Endothelial cell of umbilical vein (primary cell): ENCODE results near the gene KLK3. TPM values are rescaled to one million over a fixed set of nuclear protein-coding genes. Genes with fewer than 3 reads are reported as not detected.

ENCODE experiments used
- BruUV-seq: library from RNA; stranded (reverse); fragments of 400-500 nt; replicated peaks from 2 replicates; lab custom pipeline; 2021; lab: Mats Ljungman, UMichigan
- CTCF ChIA-PET: fragments of 300-600, 350-600 bp; sonication (Branson Sonifier 250); formaldehyde crosslinking; loops from one replicate; lab custom pipeline; 2021; ENCODE audit warnings: antibody characterized with exemption, inconsistent platforms; lab: Charles Lee
- POLR2A ChIA-PET: fragments of 300-600, 350-600 bp; sonication (Branson Sonifier 250); formaldehyde crosslinking; loops from one replicate; lab custom pipeline; 2021; ENCODE audit warnings: antibody characterized with exemption, inconsistent platforms; lab: Charles Lee
- DNase-seq: peaks from one replicate; pipeline ENCODE4 v3.0.0-alpha.2; 2011; ENCODE audit warnings: low read depth, low spot score
- FAIRE-seq: peaks from 2 replicates; lab custom pipeline; 2011; peaks lifted over from hg19 to GRCh38; lab: Jason Lieb, UNC
- H2AFZ ChIP-seq: 2 replicates; pipeline ENCODE4 v1.6.0; 2012; ENCODE audit warnings: low read depth, low read length, control low read depth, inconsistent platforms
- H3K27ac ChIP-seq: 2 replicates; pipeline ENCODE4 v1.5.1; 2011; ENCODE audit warnings: low read depth, mild to moderate bottlenecking, control low read depth, low read length, moderate library complexity; ENCODE audit not compliant: insufficient read depth
- H3K27me3 ChIP-seq, 2 experiments: 2 replicates each; pipeline versions ENCODE4 v1.6.0 to v1.6.1; 2011; ENCODE audit warnings: low read length in 2 of 2, mixed read lengths in 1 of 2; ENCODE audit not compliant: control insufficient read depth in 2 of 2, insufficient read depth in 2 of 2
- H3K36me3 ChIP-seq, 2 experiments: 2 replicates in 1 of 2; 3 replicates in 1 of 2; pipeline ENCODE4 v1.5.1; 2011; ENCODE audit warnings: low read length in 2 of 2, mild to moderate bottlenecking in 1 of 2, moderate library complexity in 1 of 2; ENCODE audit not compliant: control insufficient read depth in 2 of 2, insufficient read depth in 2 of 2; ENCODE audit errors: extremely low read depth in 1 of 2
- H3K4me1 ChIP-seq: 3 replicates; pipeline ENCODE4 v1.5.1; 2011; ENCODE audit warnings: mild to moderate bottlenecking, low read length; ENCODE audit not compliant: control insufficient read depth, insufficient read depth; ENCODE audit errors: extremely low read depth
- H3K4me2 ChIP-seq: 2 replicates; pipeline ENCODE4 v1.6.1; 2011; ENCODE audit warnings: low read length, control low read depth, mixed read lengths; ENCODE audit not compliant: insufficient read depth
- H3K4me3 ChIP-seq, 3 experiments: fragments of 200-600 bp in 1 of 3; sonication (generic), shearing (Covaris generic) in 1 of 3; replicated peaks in 1 of 3; 2 replicates each; pipeline ENCODE4 v1.5.1; 2011 to 2016; ENCODE audit warnings: control low read depth in 3 of 3, low read length in 3 of 3, mild to moderate bottlenecking in 2 of 3, inconsistent platforms in 1 of 3, low read depth in 1 of 3, moderate library complexity in 1 of 3; ENCODE audit not compliant: insufficient read depth in 1 of 3
- H3K79me2 ChIP-seq: 2 replicates; pipeline ENCODE4 v1.6.0; 2012; ENCODE audit warnings: low read length, inconsistent platforms; ENCODE audit not compliant: control insufficient read depth, insufficient read depth
- H3K9ac ChIP-seq: replicated peaks from 2 replicates; pipeline ENCODE3; 2011; ENCODE audit warnings: low read length, control low read depth; ENCODE audit not compliant: insufficient read depth; ENCODE audit errors: extremely low read depth
- H3K9me1 ChIP-seq: replicated peaks from 3 replicates; pipeline ENCODE4 v1.6.0; 2011; ENCODE audit warnings: mild to moderate bottlenecking, low read length; ENCODE audit not compliant: control insufficient read depth, insufficient read depth; ENCODE audit errors: extremely low read depth
- H3K9me3 ChIP-seq: replicated peaks from 2 replicates; pipeline ENCODE4 v1.5.1; 2012; ENCODE audit warnings: low read length, inconsistent platforms; ENCODE audit not compliant: control insufficient read depth, insufficient read depth
- H4K20me1 ChIP-seq: replicated peaks from 2 replicates; pipeline ENCODE3; 2011; ENCODE audit warnings: mild to moderate bottlenecking, low read length; ENCODE audit not compliant: control insufficient read depth, insufficient read depth; ENCODE audit errors: extremely low read depth
- EZH2 ChIP-seq: IDR thresholded peaks from 2 replicates; pipeline ENCODE4 v1.6.1; 2012; ENCODE audit warnings: borderline replicate concordance, low read depth, mild to moderate bottlenecking, moderate library complexity, low read length, inconsistent platforms; ENCODE audit not compliant: severe bottlenecking
- FOS ChIP-seq: IDR thresholded peaks from 2 replicates; pipeline ENCODE4 v1.6.1; 2011; ENCODE audit warnings: mild to moderate bottlenecking, low read length, moderate library complexity, borderline replicate concordance; ENCODE audit not compliant: insufficient read depth
- GATA2 ChIP-seq: IDR thresholded peaks from 2 replicates; pipeline ENCODE4 v1.7.0; 2011; ENCODE audit warnings: low read depth, mild to moderate bottlenecking, moderate library complexity, mixed read lengths, low read length; ENCODE audit not compliant: insufficient read length, insufficient read depth
- JUN ChIP-seq: IDR thresholded peaks from 2 replicates; pipeline ENCODE4 v1.6.1; 2011; ENCODE audit warnings: borderline replicate concordance, low read depth; ENCODE audit not compliant: insufficient read length, insufficient read depth
- MYC ChIP-seq: IDR thresholded peaks from one replicate; pipeline ENCODE4 v1.6.1; 2011; ENCODE audit warnings: mild to moderate bottlenecking, low read depth, low read length
- POLR2A ChIP-seq: IDR thresholded peaks from 2 replicates; pipeline ENCODE4 v1.6.1; 2012; ENCODE audit warnings: low read depth, mild to moderate bottlenecking, control low read depth, low read length
- POLR2AphosphoS5 ChIP-seq: IDR thresholded peaks from 2 replicates; pipeline ENCODE4 v1.6.1; 2012; ENCODE audit warnings: low read depth, mild to moderate bottlenecking, control low read depth, low read length, moderate library complexity; ENCODE audit not compliant: insufficient read depth
- dilution Hi-C: fragments of 300-500 bp; cut with MboI; formaldehyde crosslinking; loops from one replicate; pipeline ENCODE4 v1.15.0; 2019; ENCODE audit warnings: low sequenced_read_pairs; ENCODE audit not compliant: extremely low pct_ligation_motif_present
- intact Hi-C: fragments of 100-400 bp; cut with micrococcal nuclease; formaldehyde crosslinking; loops from one replicate; pipeline ENCODE4 v1.10.0; 2022
- polyA plus RNA-seq, 4 experiments: library from polyadenylated mRNA; depleted of rRNA in 3 of 4; stranded (reverse) in 3 of 4; unstranded in 1 of 4; fragments of >200 nt; gene quantifications; 2 replicates each; pipeline versions ENCODE4 v1.2.1 to v1.2.3, GENCODE V29; 2011 to 2012; ENCODE audit warnings: missing spikeins in 1 of 4
- total RNA-seq: library from RNA; stranded (reverse); gene quantifications from 2 replicates; pipeline ENCODE4 v1.2.3, GENCODE V29; 2021
- TF ChIP-seq, protein P1 (sequence below), 2 donors: IDR thresholded peaks; 1 replicate in 1 of 2; 2 replicates in 1 of 2; pipeline ENCODE4 v1.5.1; 2011; ENCODE audit warnings: low read length in 2 of 2, mild to moderate bottlenecking in 2 of 2, moderate library complexity in 2 of 2, control low read depth in 1 of 2, inconsistent platforms in 1 of 2, low read depth in 1 of 2; ENCODE audit not compliant: insufficient read depth in 1 of 2; ENCODE audit errors: extremely low read depth in 1 of 2
- TF ChIP-seq, protein P2 (sequence below): IDR thresholded peaks from 2 replicates; pipeline ENCODE4 v1.6.1; 2011; ENCODE audit not compliant: insufficient read depth, insufficient read length

Gene KLK3
- total and polyA plus RNA-seq, 2 donors (not counting 3 experiments of a cell fraction or from before 2014, with no cell fraction given) = not detected

DNA sequence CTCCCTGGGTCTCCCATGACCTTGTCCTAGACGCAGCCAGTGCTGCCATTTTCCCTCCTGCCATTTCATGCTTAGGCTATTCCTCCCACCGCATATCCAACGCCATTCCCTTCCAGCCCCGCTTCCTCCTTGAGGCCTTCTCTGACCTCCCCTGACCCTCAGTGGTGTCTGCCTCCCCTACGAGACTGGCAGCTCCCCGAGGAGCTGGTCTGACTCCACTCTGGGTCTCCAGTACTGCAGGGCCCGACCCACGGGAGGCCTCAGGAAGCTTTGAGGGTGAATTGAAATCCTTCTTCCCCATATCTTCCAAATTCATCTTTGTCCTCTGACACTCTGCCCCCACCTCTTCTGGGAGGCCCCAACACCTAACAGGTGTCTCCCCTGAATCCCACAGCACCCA lies 22.0 kb upstream of the KLK3 start:
- H4K20me1 ChIP-seq = no peaks in the 10 kb centered on the region
- H3K9ac ChIP-seq = no peak overlapping the region
- ChIA-PET POLR2A (no interaction called here), CTCF (no interaction called here)
- no peak for FAIRE-seq
- H3K27me3 ChIP-seq = no peaks in the 10 kb centered on the region
- H3K27ac ChIP-seq = no peak overlapping the region
- dilution Hi-C loops = no loop called here
- no peak overlapping the region for H3K4me2 ChIP-seq
- TF ChIP-seq JUN = no peak
- TF ChIP-seq, protein P1, sequence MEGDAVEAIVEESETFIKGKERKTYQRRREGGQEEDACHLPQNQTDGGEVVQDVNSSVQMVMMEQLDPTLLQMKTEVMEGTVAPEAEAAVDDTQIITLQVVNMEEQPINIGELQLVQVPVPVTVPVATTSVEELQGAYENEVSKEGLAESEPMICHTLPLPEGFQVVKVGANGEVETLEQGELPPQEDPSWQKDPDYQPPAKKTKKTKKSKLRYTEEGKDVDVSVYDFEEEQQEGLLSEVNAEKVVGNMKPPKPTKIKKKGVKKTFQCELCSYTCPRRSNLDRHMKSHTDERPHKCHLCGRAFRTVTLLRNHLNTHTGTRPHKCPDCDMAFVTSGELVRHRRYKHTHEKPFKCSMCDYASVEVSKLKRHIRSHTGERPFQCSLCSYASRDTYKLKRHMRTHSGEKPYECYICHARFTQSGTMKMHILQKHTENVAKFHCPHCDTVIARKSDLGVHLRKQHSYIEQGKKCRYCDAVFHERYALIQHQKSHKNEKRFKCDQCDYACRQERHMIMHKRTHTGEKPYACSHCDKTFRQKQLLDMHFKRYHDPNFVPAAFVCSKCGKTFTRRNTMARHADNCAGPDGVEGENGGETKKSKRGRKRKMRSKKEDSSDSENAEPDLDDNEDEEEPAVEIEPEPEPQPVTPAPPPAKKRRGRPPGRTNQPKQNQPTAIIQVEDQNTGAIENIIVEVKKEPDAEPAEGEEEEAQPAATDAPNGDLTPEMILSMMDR (IDR thresholded peaks at IDR 0.05; ENCODE audit: extremely low read depth in 1 of 2, insufficient read depth in 1 of 2, low read depth in 1 of 2, low read length in 2 of 2) = no peak
- no peak for TF ChIP-seq EZH2
- no peak for TF ChIP-seq POLR2AphosphoS5
- TF ChIP-seq MYC = no peak
- TF ChIP-seq POLR2A = no peak
- TF ChIP-seq GATA2 = no peak
- TF ChIP-seq, protein P2, sequence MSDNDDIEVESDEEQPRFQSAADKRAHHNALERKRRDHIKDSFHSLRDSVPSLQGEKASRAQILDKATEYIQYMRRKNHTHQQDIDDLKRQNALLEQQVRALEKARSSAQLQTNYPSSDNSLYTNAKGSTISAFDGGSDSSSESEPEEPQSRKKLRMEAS = no peak
- TF ChIP-seq FOS = no peak
- H3K9me3 ChIP-seq = no peaks in the 10 kb centered on the region
- no peak overlapping the region for H3K4me3 ChIP-seq
- H3K4me1 ChIP-seq = peaks cover 4% of the 10 kb centered on the region
- H3K9me1 ChIP-seq = no peaks in the 10 kb centered on the region
- BruUV-seq = no TSS peak
- intact Hi-C loops = no loop called here
- DNase-seq = no peak
- no peak overlapping the region for H2AFZ ChIP-seq
- no peaks in the 10 kb centered on the region for H3K36me3 ChIP-seq
- H3K79me2 ChIP-seq = no peaks in the 10 kb centered on the region
